ENCODE results near the gene ZBTB43. TPM values are rescaled to one million over a fixed set of nuclear protein-coding genes. Genes with fewer than 3 reads are reported as not detected.
"Not testable (repeated sequence)": the region's sequence is repeated elsewhere in the genome, so short reads cannot be mapped to it uniquely, and the experiment has no call there.

The ZBTB43 gene
- total RNA-seq, 6 donors from 2014 or later = 16.0 to 26.8 (median 19.4) TPM

GRCh38 chr9:126804198-126804695 is 593 bp upstream of the ZBTB43 start:
- 75 to 76% methylated on average over 14 to 16 of the region's 16 CpGs for WGBS, 2 donors
- peaks cover 0 to 2% (median 0%) of the 10 kb centered on the region in 4 donors for H3K36me3 ChIP-seq
- H3K9me3 ChIP-seq = no peaks in the 10 kb centered on the region
- peak overlapping the region; percentile 32 to 95 (median 75) for H3K4me3 ChIP-seq
- H3K4me1 ChIP-seq = peaks cover 21 to 45% (median 37%) of the 10 kb centered on the region in 4 donors
- no peak for ATAC-seq (ENCODE audit: low FRiP score in 2 of 2)
- DNase-seq = no peak
- no peaks in the 10 kb centered on the region for H3K27me3 ChIP-seq
- TF ChIP-seq CTCF (IDR thresholded peaks at IDR 0.05) (no peak), POLR2AphosphoS5 (IDR thresholded peaks at IDR 0.05) (no peak), POLR2A (IDR thresholded peaks at IDR 0.05) (no peak), EP300 (IDR thresholded peaks at IDR 0.05) (no peak)
- peak overlapping the region in 3 of 4 donors; percentile 90 to 98 (median 91) for H3K27ac ChIP-seq

GRCh38 chr9:126805554-126806262 is 868 bp downstream of the ZBTB43 start:
- ATAC-seq (ENCODE audit: low FRiP score in 2 of 2) = peak; percentile 76 to 89
- 10 to 21% methylated on average over 8 of the region's 8 CpGs for WGBS, 2 donors

GRCh38 chr9:126806336-126806735 is 1.5 kb downstream of the ZBTB43 start:
- H3K27ac ChIP-seq = peak overlapping the region; percentile 90 to 98 (median 92)
- no peak for ATAC-seq (ENCODE audit: low FRiP score in 2 of 2)
- peak overlapping the region in 3 of 4 donors; percentile 73 to 95 (median 77) for H3K4me3 ChIP-seq
- 39 to 53% methylated on average over 2 of the region's 2 CpGs for WGBS, 2 donors
- H3K27me3 ChIP-seq = no peaks in the 10 kb centered on the region
- peaks cover 0 to 23% (median 9%) of the 10 kb centered on the region in 4 donors for H3K36me3 ChIP-seq
- peak in 1 of 2 donors; percentile 6 for TF ChIP-seq POLR2AphosphoS5 (IDR thresholded peaks at IDR 0.05)
- no peak for TF ChIP-seq POLR2A (IDR thresholded peaks at IDR 0.05)
- TF ChIP-seq EP300 (IDR thresholded peaks at IDR 0.05) = no peak
- H3K9me3 ChIP-seq = no peaks in the 10 kb centered on the region
- DNase-seq = no peak
- peaks cover 22 to 53% (median 41%) of the 10 kb centered on the region in 4 donors for H3K4me1 ChIP-seq

More at GRCh38 chr9:126805554-126806262, 868 bp downstream of the ZBTB43 start:
- Histone ChIP-seq H3K27me3 (no peaks in the 10 kb centered on the region), H3K36me3 (peaks cover 0 to 17% (median 6%) of the 10 kb centered on the region in 4 donors), H3K4me3 (peak overlapping the region; percentile 56 to 95 (median 75)), H3K27ac (peak overlapping the region; percentile 90 to 98 (median 92)), H3K4me1 (peaks cover 22 to 53% (median 41%) of the 10 kb centered on the region in 4 donors), H3K9me3 (no peaks in the 10 kb centered on the region)
- peak in 1 of 2 donors; percentile 95 for DNase-seq
- TF ChIP-seq CTCF (IDR thresholded peaks at IDR 0.05) = no peak
- TF ChIP-seq POLR2A (IDR thresholded peaks at IDR 0.05) = peak in 1 of 4 donors; percentile 31
- TF ChIP-seq EP300 (IDR thresholded peaks at IDR 0.05) = peak in 1 of 4 donors; percentile 73
- peak; percentile 59 to 76 for TF ChIP-seq POLR2AphosphoS5 (IDR thresholded peaks at IDR 0.05)

- H3K4me1 ChIP-seq = peaks cover 22 to 53% (median 41%) of the 10 kb centered on the region in 4 donors
- H3K27me3 ChIP-seq = no peaks in the 10 kb centered on the region
- 57 to 63% methylated on average over 3 of the region's 3 CpGs for WGBS, 2 donors
- no peak overlapping the region for H3K27ac ChIP-seq
- TF ChIP-seq POLR2A (IDR thresholded peaks at IDR 0.05) (no peak), EP300 (IDR thresholded peaks at IDR 0.05) (no peak)
- ATAC-seq (ENCODE audit: low FRiP score in 2 of 2) (no peak), DNase-seq (peak in 1 of 2 donors; percentile 40)
- H3K36me3 ChIP-seq = peaks cover 0 to 46% (median 17%) of the 10 kb centered on the region in 4 donors
- H3K9me3 ChIP-seq = peaks cover 0 to under 1% (median 0%) of the 10 kb centered on the region in 4 donors
- H3K4me3 ChIP-seq = no peak overlapping the region
Observed at GRCh38 chr9:126809068-126809467, 4.2 kb downstream of the ZBTB43 start.

- H3K9me3 ChIP-seq; DNase-seq; ATAC-seq (ENCODE audit: low FRiP score in 2 of 2); H3K27ac ChIP-seq; H3K27me3 ChIP-seq; H3K4me3 ChIP-seq: not testable (repeated sequence)
- peaks cover 0 to 46% (median 17%) of the 10 kb centered on the region in 4 donors for H3K36me3 ChIP-seq
- peaks cover 22 to 48% (median 41%) of the 10 kb centered on the region in 4 donors for H3K4me1 ChIP-seq
- WGBS, 2 donors = 96% methylated on average over 12 of the region's 12 CpGs
Observed at GRCh38 chr9:126810221-126810620, 5.4 kb downstream of the ZBTB43 start.

- peaks cover 12 to 20% (median 15%) of the 10 kb centered on the region in 4 donors for H3K4me1 ChIP-seq
- WGBS, 2 donors = 93 to 95% methylated on average over 11 of the region's 11 CpGs
- H3K4me3 ChIP-seq = no peak overlapping the region
- H3K27ac ChIP-seq = no peak overlapping the region
- H3K27me3 ChIP-seq = no peaks in the 10 kb centered on the region
- no peak for TF ChIP-seq EP300 (IDR thresholded peaks at IDR 0.05)
- no peak for TF ChIP-seq POLR2AphosphoS5 (IDR thresholded peaks at IDR 0.05)
- no peak for TF ChIP-seq POLR2A (IDR thresholded peaks at IDR 0.05)
- no peak for TF ChIP-seq CTCF (IDR thresholded peaks at IDR 0.05)
- DNase-seq (no peak), ATAC-seq (ENCODE audit: low FRiP score in 2 of 2) (no peak)
- H3K36me3 ChIP-seq = peaks cover 0 to 61% (median 18%) of the 10 kb centered on the region in 4 donors
- peaks cover 0 to 13% (median 7%) of the 10 kb centered on the region in 4 donors for H3K9me3 ChIP-seq
Observed at GRCh38 chr9:126813072-126813471, 8.2 kb downstream of the ZBTB43 start.
